ENCODE data around the gene CACNA1C. TPM values are rescaled to one million over a fixed set of nuclear protein-coding genes. Genes with fewer than 3 reads are reported as not detected.

The CACNA1C gene
- polyA plus RNA-seq, 1 of the 3 experiments (the other 2 are of a cell fraction), result 1.5 TPM

GRCh38 chr12:2457215-2457932, 404.6 kb downstream of the CACNA1C start:
- ChIA-PET POLR2A (no interaction called here), CTCF (no interaction called here)
- no peak overlapping the region for H2AFZ ChIP-seq (ENCODE audit: low read depth)
- 79% methylated on average over 20 of the region's 23 CpGs for WGBS (ENCODE audit: low lambda C conversion rate)
- H4K20me1 ChIP-seq (ENCODE audit: insufficient read depth), result no peaks in the 10 kb centered on the region
- no peaks in the 10 kb centered on the region for H3K27me3 ChIP-seq (ENCODE audit: insufficient read depth)
- H3K79me2 ChIP-seq (ENCODE audit: insufficient read depth), result no peaks in the 10 kb centered on the region
- H3K4me2 ChIP-seq, result no peak overlapping the region
- no peaks in the 10 kb centered on the region for H3K36me3 ChIP-seq (replicated peaks in 1 of 2; ENCODE audit: control insufficient read depth in 1 of 2, insufficient read depth in 2 of 2, low read length in 1 of 2)
- no peak overlapping the region for H3K9ac ChIP-seq
- H3K4me1 ChIP-seq (ENCODE audit: control insufficient read depth in 1 of 2, insufficient read depth in 2 of 2, low read depth in 1 of 2, low read length in 1 of 2), result peaks cover 0 to 10% of the 10 kb centered on the region in 2 experiments; a peak in 1 of 4 replicates
- DNase-seq, result no peak
- no peak overlapping the region for H3K27ac ChIP-seq (ENCODE audit: low read depth in 2 of 2, low read length in 1 of 2)
- no peak overlapping the region for H3K4me3 ChIP-seq (ENCODE audit: low read depth in 2 of 2, low read length in 1 of 2)
- TF ChIP-seq RXRA (IDR thresholded peaks at IDR 0.05; ENCODE audit: borderline replicate concordance, low read depth) (no peak), RAD21 (IDR thresholded peaks at IDR 0.05; ENCODE audit: low read length) (no peak), MXI1 (IDR thresholded peaks at IDR 0.05; ENCODE audit: low read depth, low read length) (no peak), NRF1 (IDR thresholded peaks at IDR 0.05; ENCODE audit: low read depth, low read length) (no peak)
- no peaks in the 10 kb centered on the region for H3K9me2 ChIP-seq
- H3K9me3 ChIP-seq, result no peaks in the 10 kb centered on the region
- no peaks in the 10 kb centered on the region for H3F3A ChIP-seq (replicated peaks; ENCODE audit: insufficient read depth)

DNA sequence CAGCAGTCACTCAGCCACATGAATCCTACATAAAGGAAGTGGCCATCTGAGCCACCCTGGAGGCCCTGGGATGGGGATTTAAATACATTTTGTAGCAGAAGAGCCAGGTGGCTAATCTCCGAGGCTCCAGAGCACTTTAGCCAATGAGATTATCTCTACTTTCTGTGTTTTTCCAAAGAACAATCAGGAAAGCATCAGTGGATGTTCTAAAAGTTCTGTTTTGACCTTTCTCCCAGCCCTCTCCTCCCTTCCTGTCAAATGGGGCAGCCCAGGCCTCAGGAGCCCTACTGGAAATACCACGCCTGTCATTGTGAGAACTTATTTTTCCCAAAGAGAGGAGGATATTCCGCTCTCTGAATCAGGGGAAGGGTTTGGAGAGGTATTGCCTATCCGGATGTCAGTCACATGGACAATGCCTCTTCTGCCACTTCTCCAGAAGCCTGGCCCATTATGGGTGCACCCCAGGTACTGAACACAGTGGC, 405.2 kb downstream of the CACNA1C start:
- Histone ChIP-seq H3K4me1 (ENCODE audit: control insufficient read depth in 1 of 2, insufficient read depth in 2 of 2, low read depth in 1 of 2, low read length in 1 of 2) (peaks cover 0 to 10% of the 10 kb centered on the region in 2 experiments; a peak in 1 of 4 replicates), H3K9ac (no peak overlapping the region), H3K27me3 (ENCODE audit: insufficient read depth) (no peaks in the 10 kb centered on the region), H3K36me3 (replicated peaks in 1 of 2; ENCODE audit: control insufficient read depth in 1 of 2, insufficient read depth in 2 of 2, low read length in 1 of 2) (no peaks in the 10 kb centered on the region), H3F3A (replicated peaks; ENCODE audit: insufficient read depth) (no peaks in the 10 kb centered on the region), H3K9me3 (no peaks in the 10 kb centered on the region), H2AFZ (ENCODE audit: low read depth) (no peak overlapping the region), H3K79me2 (ENCODE audit: insufficient read depth) (no peaks in the 10 kb centered on the region), H3K9me2 (no peaks in the 10 kb centered on the region), H3K27ac (ENCODE audit: low read depth in 2 of 2, low read length in 1 of 2) (no peak overlapping the region), H3K4me3 (ENCODE audit: low read depth in 2 of 2, low read length in 1 of 2) (no peak overlapping the region), H4K20me1 (ENCODE audit: insufficient read depth) (no peaks in the 10 kb centered on the region), H3K4me2 (no peak overlapping the region)
- CTCF ChIA-PET, result no interaction called here
- no peak for DNase-seq
- POLR2A ChIA-PET, result no interaction called here
- TF ChIP-seq POLR2AphosphoS5 (IDR thresholded peaks at IDR 0.05; ENCODE audit: low read depth, low read length) (no peak), SMC3 (IDR thresholded peaks at IDR 0.05; ENCODE audit: low read depth, low read length) (no peak), FOSL2 (IDR thresholded peaks at IDR 0.05; ENCODE audit: borderline replicate concordance, low read depth) (no peak)
- 66% methylated on average over 4 of the region's 4 CpGs for WGBS (ENCODE audit: low lambda C conversion rate)

DNA sequence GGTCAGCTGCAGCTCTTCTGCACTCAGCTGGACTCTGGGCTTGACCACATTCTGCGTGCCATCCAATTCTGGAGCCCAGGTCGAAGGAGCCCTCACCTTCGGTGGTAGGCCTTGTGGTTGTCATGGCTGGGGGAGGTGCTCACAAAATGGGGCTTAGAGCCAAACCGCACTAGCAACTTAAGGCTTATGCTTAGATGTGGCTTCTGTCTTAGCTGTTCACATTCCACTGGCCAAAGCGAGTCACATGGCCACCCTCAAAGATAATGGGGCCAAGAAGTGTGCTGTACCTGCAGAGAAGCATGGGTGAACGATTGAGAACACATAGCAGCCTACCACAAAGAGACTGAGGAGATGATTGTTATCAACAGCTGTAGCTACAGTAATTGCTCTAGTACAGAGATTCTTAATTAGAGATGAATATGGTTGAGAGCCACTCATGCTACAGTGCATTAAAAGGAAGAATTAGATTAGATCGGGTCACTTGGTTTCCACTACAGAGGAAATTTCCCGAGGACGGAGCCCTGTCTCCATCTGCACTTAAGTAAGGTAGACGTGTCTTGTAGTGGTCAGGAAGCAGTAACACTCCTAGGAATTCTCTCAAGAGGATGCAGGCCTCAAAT, 407.4 kb downstream of the CACNA1C start:
- H3K4me3 ChIP-seq (ENCODE audit: low read depth in 2 of 2, low read length in 1 of 2), result no peak overlapping the region
- no peak for DNase-seq
- CTCF ChIA-PET, result interaction anchor here (1.2 to 2.5 kb wide), 2 partner anchors 123 to 324 kb away, joined by 3 to 9 read pairs; no protein-coding TSS in a partner anchor

More for the DNA sequence above, 407.4 kb downstream of the CACNA1C start:
- Histone ChIP-seq H3K4me2 (no peak overlapping the region), H3K9me3 (no peaks in the 10 kb centered on the region), H2AFZ (ENCODE audit: low read depth) (no peak overlapping the region), H3K79me2 (ENCODE audit: insufficient read depth) (no peaks in the 10 kb centered on the region), H4K20me1 (ENCODE audit: insufficient read depth) (no peaks in the 10 kb centered on the region), H3K36me3 (replicated peaks in 1 of 2; ENCODE audit: control insufficient read depth in 1 of 2, insufficient read depth in 2 of 2, low read length in 1 of 2) (no peaks in the 10 kb centered on the region), H3K27me3 (ENCODE audit: insufficient read depth) (no peaks in the 10 kb centered on the region), H3K27ac (ENCODE audit: low read depth in 2 of 2, low read length in 1 of 2) (no peak overlapping the region; a peak in 1 of 4 replicates), H3K4me1 (ENCODE audit: control insufficient read depth in 1 of 2, insufficient read depth in 2 of 2, low read depth in 1 of 2, low read length in 1 of 2) (peaks cover 0 to 10% of the 10 kb centered on the region in 2 experiments; a peak in 1 of 4 replicates), H3K9me2 (no peaks in the 10 kb centered on the region), H3K9ac (no peak overlapping the region), H3F3A (replicated peaks; ENCODE audit: insufficient read depth) (no peaks in the 10 kb centered on the region)
- WGBS (ENCODE audit: low lambda C conversion rate), result 43% methylated on average over 8 of the region's 10 CpGs
- POLR2A ChIA-PET, result no interaction called here
- TF ChIP-seq REST (IDR thresholded peaks at IDR 0.05; ENCODE audit: low read depth, low read length) (no peak), JUND (IDR thresholded peaks at IDR 0.05) (no peak), RFX5 (IDR thresholded peaks at IDR 0.05; ENCODE audit: low read length) (no peak), GATA2 (CRISPR knock-in tag; IDR thresholded peaks at IDR 0.05) (peak; percentile 15; the same call in 1 of the 2 replicates), RCOR1 (IDR thresholded peaks at IDR 0.05; ENCODE audit: low read length) (no peak), CHD2 (IDR thresholded peaks at IDR 0.05; ENCODE audit: low read length, partially characterized antibody) (no peak)
